Nephron (organoid): ENCODE data around the gene GRIK2.

Source experiments
- H3K27ac Mint-ChIP-seq, 3 experiments: 2 replicates each; pipeline ENCODE4 v1.8.0; 2020; ENCODE audit warnings: mixed read lengths in 3 of 3, mild to moderate bottlenecking in 2 of 3, moderate library complexity in 1 of 3
- H3K27me3 Mint-ChIP-seq: 2 replicates; pipeline ENCODE4 v1.8.0; 2021; ENCODE audit warnings: low read depth, mild to moderate bottlenecking, moderate library complexity, mixed read lengths
- H3K36me3 Mint-ChIP-seq: 2 replicates; pipeline ENCODE4 v1.8.0; 2020; ENCODE audit warnings: low read depth, mixed read lengths
- H3K4me1 Mint-ChIP-seq: 2 replicates; pipeline ENCODE4 v1.8.0; 2020; ENCODE audit warnings: mixed read lengths
- H3K4me3 Mint-ChIP-seq, 3 experiments: 2 replicates each; pipeline ENCODE4 v1.8.0; 2020; ENCODE audit warnings: mild to moderate bottlenecking in 3 of 3, mixed read lengths in 3 of 3, moderate library complexity in 2 of 3
- H3K9me3 Mint-ChIP-seq: 2 replicates; pipeline ENCODE4 v1.8.0; 2020; ENCODE audit warnings: mixed read lengths
- CTCF ChIP-seq, 3 experiments: fragments of 200-600 bp; sonication (generic); IDR thresholded peaks; one replicate each; pipeline ENCODE4 v1.5.0; 2021; ENCODE audit warnings: antibody characterized with exemption in 3 of 3; ENCODE audit not compliant: unreplicated experiment in 3 of 3

The GRIK2 gene

GRCh38 chr6:101876431-101876830 lies 482.9 kb downstream of the GRIK2 start:
- H3K36me3 Mint-ChIP-seq: peaks cover 4% of the 10 kb centered on the region
- H3K27ac Mint-ChIP-seq: no peak overlapping the region
- no peaks in the 10 kb centered on the region for H3K27me3 Mint-ChIP-seq
- H3K4me1 Mint-ChIP-seq: peaks cover 5% of the 10 kb centered on the region
- H3K9me3 Mint-ChIP-seq: peaks cover 3% of the 10 kb centered on the region
- TF ChIP-seq CTCF (IDR thresholded peaks at IDR 0.05; ENCODE audit: unreplicated experiment in 3 of 3): no peak
- H3K4me3 Mint-ChIP-seq: no peak overlapping the region

DNA sequence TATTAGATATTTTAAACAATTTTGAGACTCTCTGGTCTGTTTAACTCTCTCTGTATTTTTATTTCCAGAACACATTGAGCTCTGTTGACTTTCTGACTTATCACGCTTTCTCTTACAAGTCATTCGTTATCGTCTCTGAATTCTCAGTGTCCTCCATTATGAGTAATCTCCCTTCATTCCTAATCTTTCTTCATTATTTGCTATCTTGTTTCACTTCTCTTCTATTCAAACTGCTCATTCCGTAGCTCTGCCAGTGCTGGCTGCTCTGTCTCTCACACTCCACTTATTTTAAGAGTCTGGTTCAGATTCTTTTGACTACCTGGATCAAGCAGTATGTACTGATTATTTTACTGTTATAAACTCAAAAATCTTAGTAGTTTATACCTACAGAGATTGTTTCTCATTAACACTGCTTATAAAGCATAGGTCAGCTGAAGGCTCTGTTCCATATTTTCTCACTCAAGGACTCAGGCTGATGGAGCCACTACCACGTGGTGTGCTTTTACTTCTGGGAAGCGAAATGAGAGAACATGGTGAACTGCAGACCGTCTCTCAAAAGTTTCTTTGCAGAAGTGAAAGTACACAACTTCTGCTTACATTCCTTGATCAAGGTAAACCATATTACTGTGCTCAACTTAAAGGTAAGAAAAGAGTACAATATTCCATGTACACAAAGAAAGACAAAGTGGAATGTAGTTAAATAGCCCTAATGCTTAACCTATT lies 485.2 kb downstream of the GRIK2 start:
- H3K4me3 Mint-ChIP-seq: no peak overlapping the region
- TF ChIP-seq CTCF (IDR thresholded peaks at IDR 0.05; ENCODE audit: unreplicated experiment in 3 of 3): no peak
- peaks cover 5% of the 10 kb centered on the region for H3K4me1 Mint-ChIP-seq
- H3K27ac Mint-ChIP-seq: no peak overlapping the region
- peaks cover 3% of the 10 kb centered on the region for H3K9me3 Mint-ChIP-seq
- peaks cover 4% of the 10 kb centered on the region for H3K36me3 Mint-ChIP-seq
- no peaks in the 10 kb centered on the region for H3K27me3 Mint-ChIP-seq

DNA sequence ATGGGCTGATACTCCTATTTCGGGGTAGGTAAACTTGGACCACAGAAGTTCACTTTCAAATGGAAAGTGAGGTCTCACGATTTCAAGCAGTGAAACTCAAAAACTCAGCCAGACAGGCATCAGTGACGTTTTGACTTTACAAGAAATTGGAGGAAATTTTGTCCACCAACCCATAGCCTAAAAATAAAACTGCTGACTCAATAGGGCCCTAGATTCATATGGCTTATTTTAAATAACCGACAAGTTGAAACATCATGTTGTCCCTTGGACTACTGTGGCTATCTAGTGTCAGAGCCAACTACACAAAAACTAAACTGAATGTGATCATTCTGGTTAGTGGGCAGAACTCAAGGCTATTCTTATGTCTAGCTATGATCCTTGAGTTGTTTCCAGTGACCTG lies 486.3 kb downstream of the GRIK2 start:
- H3K27ac Mint-ChIP-seq: no peak overlapping the region

DNA sequence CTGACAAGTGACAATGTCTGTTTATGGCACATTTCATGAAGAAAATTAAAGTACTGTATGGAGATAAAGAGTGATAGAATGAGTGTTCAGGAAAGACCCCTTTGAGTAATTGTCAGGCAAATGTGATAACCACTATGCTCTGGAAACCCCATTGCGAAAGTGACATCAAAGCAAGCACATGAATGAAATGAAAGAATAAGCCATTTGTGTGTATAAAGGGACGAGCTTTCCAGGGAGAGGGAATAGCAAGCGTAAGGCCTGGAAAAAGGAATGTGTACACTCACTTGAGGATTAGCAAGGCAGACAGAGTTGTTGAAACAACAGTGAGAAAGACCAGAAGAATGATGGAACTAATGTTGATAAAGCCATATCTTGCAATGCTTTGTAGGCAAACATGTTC lies 490.0 kb downstream of the GRIK2 start:
- H3K4me1 Mint-ChIP-seq: peaks cover 5% of the 10 kb centered on the region
- no peaks in the 10 kb centered on the region for H3K27me3 Mint-ChIP-seq
- no peaks in the 10 kb centered on the region for H3K9me3 Mint-ChIP-seq
- H3K27ac Mint-ChIP-seq: no peak overlapping the region
- TF ChIP-seq CTCF (IDR thresholded peaks at IDR 0.05; ENCODE audit: unreplicated experiment in 3 of 3): no peak
- H3K4me3 Mint-ChIP-seq: no peak overlapping the region
- H3K36me3 Mint-ChIP-seq: no peaks in the 10 kb centered on the region

More for the DNA sequence above, 486.3 kb downstream of the GRIK2 start:
- peaks cover 5% of the 10 kb centered on the region for H3K4me1 Mint-ChIP-seq
- no peaks in the 10 kb centered on the region for H3K9me3 Mint-ChIP-seq
- H3K27me3 Mint-ChIP-seq: no peaks in the 10 kb centered on the region
- no peak overlapping the region for H3K4me3 Mint-ChIP-seq
- H3K36me3 Mint-ChIP-seq: peaks cover under 1% of the 10 kb centered on the region
- no peak for TF ChIP-seq CTCF (IDR thresholded peaks at IDR 0.05; ENCODE audit: unreplicated experiment in 3 of 3)

DNA sequence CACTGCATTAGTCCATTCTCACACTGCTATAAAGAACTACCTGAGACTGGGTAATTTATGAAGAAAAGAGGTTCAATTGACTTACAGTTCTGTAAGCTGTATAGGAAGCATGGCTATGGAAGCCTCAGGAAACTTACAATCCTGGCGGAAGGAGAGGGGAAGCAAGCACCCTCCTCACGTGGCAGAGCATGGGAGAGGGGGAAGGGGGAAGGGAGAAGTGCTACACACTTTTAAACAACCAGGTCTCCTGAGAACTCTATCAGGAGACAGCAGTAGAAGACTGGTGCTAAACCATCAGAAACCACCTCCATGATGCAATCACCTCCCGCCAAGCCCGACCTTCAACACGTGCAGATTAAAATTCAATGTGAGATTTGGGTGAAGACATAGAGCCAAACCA lies 494.0 kb downstream of the GRIK2 start:
- Mint-ChIP-seq H3K4me1 (no peaks in the 10 kb centered on the region), H3K4me3 (no peak overlapping the region), H3K27me3 (no peaks in the 10 kb centered on the region), H3K27ac (no peak overlapping the region), H3K9me3 (no peaks in the 10 kb centered on the region), H3K36me3 (no peaks in the 10 kb centered on the region)
- no peak for TF ChIP-seq CTCF (IDR thresholded peaks at IDR 0.05; ENCODE audit: unreplicated experiment in 3 of 3)
